ENCODE results near the gene ARRDC1.
"Not testable (repeated sequence)": the region's sequence is repeated elsewhere in the genome, so short reads cannot be mapped to it uniquely, and the experiment has no call there.

- TF ChIP-seq CTCF (IDR thresholded peaks at IDR 0.05; ENCODE audit: insufficient read depth, low read length); POLR2AphosphoS5 (IDR thresholded peaks at IDR 0.05; ENCODE audit: low read depth): not testable (repeated sequence)
Observed at GRCh38 chr9:137622211-137622610, 16.7 kb downstream of the ARRDC1 start.

Measured in HL-60 (cell line).